ENCODE data around the gene H3-3A.
"Not testable (repeated sequence)": the region's sequence is repeated elsewhere in the genome, so short reads cannot be mapped to it uniquely, and the experiment has no call there.

The H3-3A gene

GRCh38 chr1:226086776-226087175 lies 24.3 kb downstream of the H3-3A start:
- no peak for DNase-seq

- DNase-seq, result no peak
Observed at GRCh38 chr1:226091461-226091860, 28.9 kb downstream of the H3-3A start.

- DNase-seq, result not testable (repeated sequence)
Observed at GRCh38 chr1:226092048-226092820, 29.7 kb downstream of the H3-3A start.

GRCh38 chr1:226092965-226093364 lies 30.4 kb downstream of the H3-3A start:
- DNase-seq, result no peak

- DNase-seq, result no peak
Observed at GRCh38 chr1:226093621-226094020, 31.1 kb downstream of the H3-3A start.

- DNase-seq, result no peak
Observed at GRCh38 chr1:226094451-226094850, 31.9 kb downstream of the H3-3A start.

- no peak for DNase-seq
Observed at GRCh38 chr1:226095286-226095685, 32.8 kb downstream of the H3-3A start.

- DNase-seq, result no peak
Observed at GRCh38 chr1:226097866-226098625, 35.5 kb downstream of the H3-3A start.

- DNase-seq, result no peak
Observed at GRCh38 chr1:226098870-226099835, 36.6 kb downstream of the H3-3A start.

GRCh38 chr1:226100436-226101391 lies 38.2 kb downstream of the H3-3A start:
- no peak for DNase-seq

- no peak for DNase-seq
Observed at GRCh38 chr1:226104671-226105121, 42.2 kb downstream of the H3-3A start.

GRCh38 chr1:226107471-226108460 lies 45.2 kb downstream of the H3-3A start:
- no peak for DNase-seq

- no peak for DNase-seq
Observed at GRCh38 chr1:226108935-226109828, 46.7 kb downstream of the H3-3A start.

- peak; percentile 75 for DNase-seq
Observed at GRCh38 chr1:226109829-226110248, 47.3 kb downstream of the H3-3A start.

GRCh38 chr1:226110249-226111097 lies 48.0 kb downstream of the H3-3A start:
- DNase-seq, result peak; percentile 71

- no peak for DNase-seq
Observed at GRCh38 chr1:226111098-226111882, 48.8 kb downstream of the H3-3A start.

- no peak for DNase-seq
Observed at GRCh38 chr1:226111883-226112261, 49.4 kb downstream of the H3-3A start.

- no peak for DNase-seq
Observed at GRCh38 chr1:226112626-226113025, 50.1 kb downstream of the H3-3A start.
